ENCODE results near the gene CISD3. TPM values are rescaled to one million over a fixed set of nuclear protein-coding genes. Genes with fewer than 3 reads are reported as not detected.

CISD3 gene
- total and polyA plus RNA-seq, 2 experiments from 2014 or later, result 0.94 to 8.9 TPM

- Histone ChIP-seq H3K27me3 (ENCODE audit: insufficient read depth) (peaks cover 34% of the 10 kb centered on the region), H3K27ac (ENCODE audit: low read depth) (no peak overlapping the region), H3K4me3 (no peak overlapping the region), H3K4me2 (no peak overlapping the region), H2AFZ (no peak overlapping the region), H3K79me2 (replicated peaks; ENCODE audit: insufficient read depth) (no peaks in the 10 kb centered on the region), H3K9me2 (ENCODE audit: insufficient read depth) (no peaks in the 10 kb centered on the region), H4K20me1 (replicated peaks; ENCODE audit: insufficient read depth) (peaks cover 3% of the 10 kb centered on the region; the same call in 1 of the 2 replicates), H3K36me3 (ENCODE audit: insufficient read depth) (no peaks in the 10 kb centered on the region), H3F3A (replicated peaks; ENCODE audit: low read depth) (peaks cover 15% of the 10 kb centered on the region), H3K4me1 (ENCODE audit: insufficient read depth) (peaks cover 18% of the 10 kb centered on the region; the same call in 1 of the 2 replicates)
- Mint-ChIP-seq H3K27ac (no peak overlapping the region), H3K36me3 (ENCODE audit: low read depth) (peaks cover 14% of the 10 kb centered on the region), H3K27me3 (ENCODE audit: insufficient read depth, low read depth, poor library complexity) (peaks cover 31% of the 10 kb centered on the region), H3K9me3 (no peaks in the 10 kb centered on the region; the same call in 1 of the 3 replicates), H3K4me1 (peaks cover 69% of the 10 kb centered on the region), H3K4me3 (no peak overlapping the region)
- DNase-seq (ENCODE audit: low spot score) (no peak), ATAC-seq (no peak)
- TF ChIP-seq EZH2 (IDR thresholded peaks at IDR 0.05; ENCODE audit: low read depth, unreplicated experiment) (no peak), REST (IDR thresholded peaks at IDR 0.05; ENCODE audit: unreplicated experiment) (no peak), ZNF331 (CRISPR knock-in tag; IDR thresholded peaks at IDR 0.05; ENCODE audit: low read depth) (no peak), CTCF (conservative IDR thresholded peaks at IDR 0.05; ENCODE audit: low read depth in 2 of 2) (no peak), CREB1 (CRISPR knock-in tag; IDR thresholded peaks at IDR 0.05; ENCODE audit: low read depth) (no peak), POLR2AphosphoS5 (IDR thresholded peaks at IDR 0.05; ENCODE audit: low read depth) (no peak), STAT1 (IDR thresholded peaks at IDR 0.05; ENCODE audit: unreplicated experiment) (no peak), ZNF462 (CRISPR knock-in tag; IDR thresholded peaks at IDR 0.05) (no peak), JUNB (IDR thresholded peaks at IDR 0.05; ENCODE audit: unreplicated experiment) (no peak), ETS1 (IDR thresholded peaks at IDR 0.05) (no peak), NANOG (IDR thresholded peaks at IDR 0.05; ENCODE audit: borderline replicate concordance) (no peak), ZNF114 (CRISPR knock-in tag; IDR thresholded peaks at IDR 0.05) (no peak), EZH2phosphoT487 (IDR thresholded peaks at IDR 0.05; ENCODE audit: unreplicated experiment) (no peak)
Measured at GRCh38 chr17:38717139-38717745, 12.9 kb upstream of the CISD3 start.
